ENCODE results near the gene ZNF581.

The ZNF581 gene

DNA sequence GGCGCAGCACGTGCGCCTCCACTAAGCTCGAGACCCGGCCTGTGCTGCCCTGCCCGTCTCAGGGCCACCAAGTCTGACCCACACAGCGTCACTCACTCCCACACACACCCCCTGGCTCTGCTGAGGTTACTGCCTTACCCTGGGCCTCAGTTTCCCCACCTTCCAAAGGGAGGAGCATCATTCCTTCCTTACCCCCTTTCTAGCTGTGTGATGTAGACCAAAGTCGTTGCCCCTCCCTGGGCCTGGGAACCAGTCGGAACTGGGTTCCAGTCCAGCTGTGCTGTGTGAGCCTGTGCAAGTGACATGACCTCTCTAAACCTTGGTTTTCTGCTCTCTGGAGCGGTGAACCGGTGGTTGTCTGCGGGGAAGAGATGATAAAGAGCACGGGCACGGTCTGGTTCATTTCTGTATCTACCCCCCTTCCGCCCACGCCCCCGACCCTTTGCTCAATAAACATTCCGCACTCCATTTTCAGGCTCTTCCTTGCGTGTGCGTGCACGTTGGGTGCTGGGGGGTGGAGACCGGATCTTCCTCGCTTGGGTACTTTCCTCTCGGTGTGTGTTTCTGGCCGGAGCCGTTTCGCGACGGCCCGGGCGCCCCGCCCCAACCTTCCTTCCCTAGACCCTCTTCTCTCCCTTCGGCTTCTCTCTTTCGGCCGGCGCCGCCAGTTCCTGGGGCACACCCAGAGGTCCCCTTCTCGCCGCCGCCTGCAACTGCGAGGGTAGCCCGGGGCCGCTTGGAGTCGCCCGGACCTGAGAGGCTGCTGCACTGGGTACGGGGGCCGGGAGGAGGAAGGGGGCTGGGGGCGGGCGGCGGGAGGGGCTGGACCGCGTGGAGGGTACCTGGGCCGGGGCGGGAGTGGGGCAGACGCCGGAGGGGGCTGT is at the start of gene ZNF581:
ZNF581 (plus strand) TSS at position 647 of the 884 bp plus-strand sequence. CDS start 923 bp downstream, outside the sequence.
- DNase-seq (ENCODE audit: low read depth), result peak; percentile 71

DNA sequence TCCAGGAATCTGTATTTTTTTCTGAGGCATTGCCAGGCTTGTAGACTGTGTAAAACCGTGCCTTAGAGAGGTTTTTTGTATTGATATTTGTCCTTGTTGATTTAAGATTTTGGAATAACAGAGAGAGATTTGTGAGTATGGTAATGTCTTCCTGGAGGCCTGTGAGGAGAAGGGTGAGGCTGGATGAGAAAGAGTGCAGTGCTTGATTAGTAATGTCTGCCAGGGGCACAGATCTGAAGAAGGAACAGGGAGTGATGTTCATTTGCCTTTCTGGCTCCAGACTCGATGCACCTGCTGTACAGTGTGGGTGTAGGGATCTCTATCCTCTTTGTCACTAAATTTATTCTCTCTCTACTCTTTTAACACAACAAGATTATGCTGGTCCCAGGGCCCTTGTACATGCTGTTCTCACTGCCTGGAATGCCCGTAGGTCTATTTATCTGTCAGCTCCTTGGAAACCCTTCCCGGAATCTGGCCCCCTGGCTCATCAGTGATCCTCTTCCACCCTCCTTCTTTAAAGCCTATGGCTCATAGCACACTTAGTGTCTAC is 48.4 kb upstream of the ZNF581 start:
- DNase-seq (ENCODE audit: low read depth), result no peak

DNA sequence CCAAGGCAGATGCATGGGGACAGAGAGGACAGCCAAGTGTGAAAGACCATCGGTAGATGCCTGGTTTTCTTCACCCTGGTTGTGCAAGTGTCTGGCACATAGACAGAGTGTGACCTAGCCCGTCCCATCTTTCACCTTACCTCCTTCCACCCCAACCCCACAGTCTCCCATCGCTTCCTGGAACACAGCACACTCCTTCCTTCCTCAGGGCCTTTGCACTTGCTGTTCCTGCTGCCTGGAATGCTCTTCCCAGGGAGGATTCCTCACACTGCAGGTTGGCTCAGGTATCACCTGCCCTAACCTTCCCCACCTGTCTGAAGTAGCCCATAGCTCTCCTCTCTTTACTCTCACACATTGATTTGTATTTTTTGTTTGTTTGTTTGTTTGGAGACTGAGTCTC is 47.1 kb upstream of the ZNF581 start:
- DNase-seq (ENCODE audit: low read depth), result no peak

DNA sequence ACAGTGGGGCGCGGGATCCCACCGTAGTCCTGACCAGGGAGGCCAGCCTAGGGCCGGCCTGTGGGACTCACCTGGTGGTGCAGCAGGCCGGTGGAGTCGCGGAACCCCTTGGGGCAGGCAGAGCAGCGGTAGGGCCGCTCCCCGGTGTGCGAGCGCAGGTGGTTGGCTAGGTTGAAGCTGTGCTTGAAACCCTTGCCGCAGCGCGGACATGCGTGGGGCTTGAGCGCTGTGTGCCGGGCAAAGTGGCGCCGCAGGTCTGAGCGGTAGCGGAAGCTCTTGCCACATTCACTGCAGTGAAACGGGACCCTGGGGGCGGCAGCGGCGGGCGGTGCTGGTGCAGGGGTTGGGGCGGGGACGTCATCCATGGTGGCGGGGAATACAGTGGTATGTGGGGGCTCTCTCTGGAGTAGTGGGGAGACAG is 45.9 kb upstream of the ZNF581 start:
- DNase-seq (ENCODE audit: low read depth), result no peak

DNA sequence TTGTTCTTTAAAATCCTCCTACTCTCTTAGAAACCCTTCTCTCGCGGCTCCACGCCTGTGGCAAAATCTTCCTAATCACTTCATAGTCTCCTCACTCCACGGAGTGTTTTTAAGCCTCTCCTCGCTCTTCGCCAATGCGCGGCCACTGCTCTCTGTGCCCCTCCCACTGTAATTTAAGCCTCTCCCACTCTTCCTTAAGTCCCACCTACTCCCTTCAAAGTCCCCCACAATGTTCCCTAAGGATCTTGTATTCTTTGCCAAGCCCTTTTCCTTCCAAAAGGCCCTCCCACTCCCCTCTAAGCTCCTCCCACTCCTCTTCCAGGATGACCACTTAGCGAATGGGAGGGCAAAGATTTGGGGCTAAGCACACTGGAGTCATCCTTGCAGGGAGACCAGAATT is 45.4 kb upstream of the ZNF581 start:
- no peak for DNase-seq (ENCODE audit: low read depth)

- peak; percentile 93 for DNase-seq (ENCODE audit: low read depth)
These were observed 44.6 kb upstream of the ZNF581 start for GRCh38 chr19:55598719-55599467.

DNA sequence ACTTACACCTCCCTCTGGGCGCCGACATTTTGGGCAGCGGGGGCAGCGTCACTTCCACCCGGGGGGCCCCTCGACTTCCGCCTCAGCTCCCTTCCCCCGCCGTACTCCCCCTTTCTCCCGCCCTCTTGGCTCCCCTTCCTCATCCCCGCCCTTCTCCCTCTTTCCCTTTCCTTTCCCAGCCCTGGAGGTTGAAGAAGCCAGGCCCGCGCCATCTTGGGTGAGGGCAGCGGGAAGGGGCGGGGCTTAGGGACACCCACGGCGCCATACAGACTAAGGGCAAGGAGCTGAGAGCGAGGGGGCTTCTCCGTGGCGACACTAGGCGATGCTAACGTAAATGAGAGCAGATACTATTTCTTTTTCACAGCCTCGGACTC is 44.0 kb upstream of the ZNF581 start, which contains the start of gene FIZ1:
FIZ1 (minus strand) TSS at position 50 of the 374 bp plus-strand sequence. CDS start 1,652 bp downstream, outside the sequence.
- peak; percentile 99 for DNase-seq (ENCODE audit: low read depth)

DNA sequence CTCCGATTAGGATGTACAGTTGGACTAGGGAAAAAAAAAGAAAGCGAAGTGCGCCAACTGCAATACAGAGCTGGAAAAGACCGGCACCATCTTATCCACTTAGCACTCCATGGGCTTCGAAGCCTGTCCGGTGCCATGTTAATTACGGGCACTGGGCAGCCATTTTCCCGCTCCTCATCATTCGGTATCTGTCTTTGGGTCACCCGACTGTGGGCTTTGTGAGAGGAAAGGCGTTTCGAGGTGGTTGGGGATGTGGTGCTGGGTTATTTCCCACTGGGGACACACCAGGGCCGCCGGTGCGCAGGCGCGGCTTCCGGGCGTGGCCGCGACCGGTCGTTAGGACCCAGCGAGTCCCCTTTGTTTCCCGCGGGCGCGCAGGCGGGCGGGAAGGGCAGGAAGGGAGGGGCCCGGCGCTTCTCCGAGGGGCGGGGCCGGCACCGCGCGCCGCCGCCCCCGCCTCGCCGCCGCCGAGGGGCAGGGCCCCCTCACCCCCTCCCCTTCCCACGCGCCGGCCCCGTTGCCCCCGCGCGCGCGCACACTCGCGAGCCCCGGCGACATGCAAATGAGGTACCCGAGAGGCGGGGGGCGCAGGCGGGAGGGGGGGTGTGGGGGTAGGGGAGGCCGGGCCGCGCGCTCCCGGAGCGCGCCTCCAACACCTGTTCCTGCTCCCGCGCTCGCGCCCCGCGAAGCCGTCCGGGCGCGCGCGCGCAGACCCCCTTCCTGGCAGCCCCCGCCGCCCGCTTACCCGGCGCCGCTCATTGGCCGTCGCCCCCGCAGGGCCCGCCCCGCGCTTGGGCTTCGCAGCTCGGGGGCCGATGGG is 43.4 kb upstream of the ZNF581 start, which contains the start of gene ZNF524:
ZNF524 (plus strand) TSS at position 447 of the 820 bp plus-strand sequence. CDS start 1,825 bp downstream, outside the sequence.
- peak; percentile 82 for DNase-seq (ENCODE audit: low read depth)

GRCh38 chr19:55600662-55601028 is 42.8 kb upstream of the ZNF581 start:
- DNase-seq (ENCODE audit: low read depth), result no peak

DNA sequence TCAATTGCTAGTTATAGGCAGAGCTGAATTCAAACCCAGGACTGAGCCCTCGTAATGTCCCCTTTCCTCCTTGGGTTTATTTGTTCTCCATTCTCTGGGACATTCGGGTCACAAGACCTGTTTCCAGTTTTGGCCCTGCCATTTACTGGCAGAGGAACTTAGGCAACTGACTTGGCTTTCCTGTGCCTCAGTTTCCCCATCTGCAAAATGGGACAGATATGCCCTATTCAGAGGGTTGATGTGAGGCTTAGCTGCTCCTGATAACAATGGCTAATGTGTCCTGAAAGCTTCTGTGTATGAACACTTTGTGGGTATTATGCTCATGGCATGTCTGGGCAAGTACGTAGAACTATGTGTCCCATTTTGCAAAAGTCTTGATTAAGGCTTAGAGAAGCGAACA is 42.4 kb upstream of the ZNF581 start:
- DNase-seq (ENCODE audit: low read depth), result no peak

DNA sequence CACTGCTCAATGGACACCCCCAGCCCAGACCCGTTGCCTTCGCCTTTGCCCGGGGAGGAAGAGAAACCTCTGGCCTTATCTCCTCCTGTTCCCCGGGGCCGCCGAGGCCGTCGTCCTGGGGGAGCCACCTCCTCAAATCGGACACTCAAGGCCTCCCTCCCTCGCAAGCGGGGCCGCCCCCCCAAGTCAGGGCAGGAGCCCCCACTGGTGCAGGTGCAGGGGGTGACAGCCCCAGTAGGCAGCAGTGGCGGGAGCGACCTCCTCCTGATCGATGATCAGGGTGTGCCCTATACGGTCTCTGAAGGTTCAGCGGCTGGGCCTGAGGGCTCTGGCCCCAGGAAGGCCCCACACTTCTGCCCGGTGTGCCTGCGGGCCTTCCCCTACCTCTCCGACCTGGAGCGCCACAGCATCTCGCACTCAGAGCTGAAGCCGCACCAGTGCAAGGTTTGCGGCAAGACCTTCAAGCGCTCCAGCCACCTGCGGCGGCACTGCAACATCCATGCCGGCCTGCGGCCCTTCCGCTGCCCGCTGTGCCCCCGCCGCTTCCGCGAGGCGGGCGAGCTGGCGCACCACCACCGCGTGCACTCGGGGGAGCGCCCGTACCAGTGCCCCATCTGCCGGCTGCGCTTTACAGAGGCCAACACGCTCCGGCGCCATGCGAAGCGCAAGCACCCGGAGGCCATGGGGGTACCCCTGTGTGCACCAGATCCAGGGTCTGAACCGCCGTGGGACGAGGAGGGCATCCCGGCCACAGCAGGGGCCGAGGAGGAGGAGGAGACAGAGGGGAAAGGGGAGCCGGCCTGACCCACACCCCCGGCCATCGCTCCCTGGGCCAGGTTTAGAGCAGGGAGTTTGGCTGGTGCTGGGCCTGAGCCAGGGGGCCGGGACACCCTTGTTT is 41.1 kb upstream of the ZNF581 start:
- DNase-seq (ENCODE audit: low read depth), result no peak

DNA sequence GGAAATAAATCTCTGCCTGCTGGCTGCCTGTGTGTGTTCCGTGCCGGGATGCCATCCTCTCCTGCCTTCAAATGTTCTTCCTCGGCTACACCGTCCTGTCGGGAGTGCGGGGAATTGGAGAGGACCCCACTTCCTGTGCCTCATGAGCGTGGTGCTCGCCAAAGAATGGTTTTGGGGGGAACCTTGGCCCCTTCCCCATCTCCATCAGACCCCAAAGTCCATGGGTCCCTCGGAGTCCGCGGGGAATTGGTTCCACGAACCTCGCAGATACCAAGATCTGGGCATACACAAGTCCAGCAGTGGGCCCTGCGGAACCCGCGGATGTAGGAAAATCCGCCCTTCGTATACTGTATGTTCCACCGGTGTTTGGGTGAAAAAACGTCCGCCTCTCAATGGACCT is 40.3 kb upstream of the ZNF581 start:
- DNase-seq (ENCODE audit: low read depth), result no peak

- DNase-seq (ENCODE audit: low read depth), result no peak
These were observed 39.7 kb upstream of the ZNF581 start for GRCh38 chr19:55603581-55604292.

GRCh38 chr19:55605207-55605636 is 38.2 kb upstream of the ZNF581 start:
- DNase-seq (ENCODE audit: low read depth), result peak; percentile 94

DNA sequence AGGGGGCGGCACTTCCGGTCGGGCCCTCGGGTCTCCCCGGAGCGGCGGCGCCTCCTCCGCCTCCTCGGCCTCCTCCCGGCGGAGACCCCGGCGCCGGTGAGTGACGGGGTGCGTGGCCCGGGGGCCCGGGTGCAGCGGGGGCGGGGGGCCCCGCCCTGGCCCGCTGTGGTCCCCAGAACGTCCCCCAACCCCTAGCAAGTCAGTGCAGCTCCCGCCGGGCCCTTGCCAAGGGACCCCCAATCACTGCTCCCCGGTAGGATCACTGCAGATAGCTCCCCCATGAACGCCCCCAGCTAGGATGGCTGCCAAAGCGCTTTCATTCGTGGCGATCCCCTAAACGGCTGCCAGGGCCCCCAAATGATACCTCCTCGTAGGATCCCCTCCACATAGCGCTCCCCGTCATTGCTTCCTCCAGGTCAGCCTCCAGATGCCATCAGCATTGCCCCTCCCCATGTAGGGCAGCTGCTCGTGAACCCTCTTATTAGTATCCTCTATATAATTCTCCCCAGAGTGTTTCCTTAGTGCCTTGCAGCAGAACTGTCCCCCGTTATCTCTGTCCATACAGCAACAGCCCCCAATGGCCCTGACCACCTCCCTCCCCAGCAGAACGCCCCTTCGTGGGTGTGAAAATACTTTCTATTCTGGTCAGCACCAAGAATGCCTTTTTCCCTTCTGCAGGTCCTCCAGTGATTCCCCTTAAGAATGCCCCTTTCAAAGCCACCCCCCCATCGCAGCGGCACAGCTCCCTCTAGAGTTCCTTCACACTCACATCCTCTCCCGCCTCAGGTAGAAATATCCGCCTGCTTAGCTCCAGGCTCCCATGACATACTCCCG is 37.6 kb upstream of the ZNF581 start, which contains the start of gene ZNF865:
ZNF865 (plus strand) TSS at position 11 of the 834 bp plus-strand sequence. CDS start 7,972 bp downstream, outside the sequence.
- DNase-seq (ENCODE audit: low read depth), result peak; percentile 77

DNA sequence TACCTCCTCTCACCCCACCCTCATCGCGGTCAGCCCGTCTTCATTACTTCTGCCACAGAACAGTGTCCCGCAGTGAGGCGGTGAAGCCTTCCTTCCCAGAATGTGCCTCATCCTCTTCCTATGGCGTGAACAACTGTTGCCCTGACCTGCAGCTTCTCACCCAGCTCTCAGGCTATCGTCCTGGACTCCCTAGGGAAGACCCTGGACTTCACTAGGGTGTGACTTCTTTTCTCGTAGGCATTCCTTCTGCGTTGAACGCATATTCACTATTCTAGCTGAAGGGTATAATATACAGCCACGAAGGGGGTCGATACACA is 37.0 kb upstream of the ZNF581 start:
- DNase-seq (ENCODE audit: low read depth), result no peak

DNA sequence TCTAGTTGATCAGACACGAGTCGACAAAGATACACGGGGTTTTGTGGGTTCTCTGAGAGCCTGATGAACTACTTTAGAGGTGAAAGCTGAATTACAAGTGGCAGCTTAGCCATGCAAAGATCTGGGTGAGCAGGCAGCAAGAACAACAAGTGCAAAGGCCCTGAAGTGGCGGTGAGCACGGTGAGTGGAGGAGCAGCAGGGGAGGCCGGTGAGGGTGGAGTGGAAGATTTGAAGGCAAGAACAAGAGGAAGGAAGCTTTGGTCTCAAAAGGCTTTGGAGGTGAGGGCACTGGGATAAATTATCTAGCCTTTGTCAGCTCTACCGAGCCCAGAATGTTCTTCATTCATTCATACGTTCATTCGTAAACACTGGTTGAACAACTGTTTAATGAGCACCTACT is 36.6 kb upstream of the ZNF581 start:
- no peak for DNase-seq (ENCODE audit: low read depth)

GRCh38 chr19:55609326-55609725 is 34.1 kb upstream of the ZNF581 start:
- no peak for DNase-seq (ENCODE audit: low read depth)
